HG02678 (cell line): Measurements from ENCODE around the gene TCERG1L.
"Not testable (repeated sequence)": the region's sequence is repeated elsewhere in the genome, so short reads cannot be mapped to it uniquely, and the experiment has no call there.

ENCODE experiments used
- ATAC-seq: cut with Tn5 transposase; IDR thresholded peaks from one replicate; pipeline ENCODE4 v1.9.1; 2021; ENCODE audit warnings: mild to moderate bottlenecking, moderate library complexity; ENCODE audit not compliant: unreplicated experiment

TCERG1L gene, protein sequence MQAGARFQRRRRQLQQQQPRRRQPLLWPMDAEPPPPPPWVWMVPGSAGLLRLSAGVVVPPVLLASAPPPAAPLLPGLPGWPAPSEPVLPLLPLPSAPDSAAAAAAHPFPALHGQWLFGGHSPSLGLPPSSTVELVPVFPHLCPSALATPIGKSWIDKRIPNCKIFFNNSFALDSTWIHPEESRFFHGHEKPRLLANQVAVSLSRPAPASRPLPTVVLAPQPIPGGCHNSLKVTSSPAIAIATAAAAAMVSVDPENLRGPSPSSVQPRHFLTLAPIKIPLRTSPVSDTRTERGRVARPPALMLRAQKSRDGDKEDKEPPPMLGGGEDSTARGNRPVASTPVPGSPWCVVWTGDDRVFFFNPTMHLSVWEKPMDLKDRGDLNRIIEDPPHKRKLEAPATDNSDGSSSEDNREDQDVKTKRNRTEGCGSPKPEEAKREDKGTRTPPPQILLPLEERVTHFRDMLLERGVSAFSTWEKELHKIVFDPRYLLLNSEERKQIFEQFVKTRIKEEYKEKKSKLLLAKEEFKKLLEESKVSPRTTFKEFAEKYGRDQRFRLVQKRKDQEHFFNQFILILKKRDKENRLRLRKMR

DNA sequence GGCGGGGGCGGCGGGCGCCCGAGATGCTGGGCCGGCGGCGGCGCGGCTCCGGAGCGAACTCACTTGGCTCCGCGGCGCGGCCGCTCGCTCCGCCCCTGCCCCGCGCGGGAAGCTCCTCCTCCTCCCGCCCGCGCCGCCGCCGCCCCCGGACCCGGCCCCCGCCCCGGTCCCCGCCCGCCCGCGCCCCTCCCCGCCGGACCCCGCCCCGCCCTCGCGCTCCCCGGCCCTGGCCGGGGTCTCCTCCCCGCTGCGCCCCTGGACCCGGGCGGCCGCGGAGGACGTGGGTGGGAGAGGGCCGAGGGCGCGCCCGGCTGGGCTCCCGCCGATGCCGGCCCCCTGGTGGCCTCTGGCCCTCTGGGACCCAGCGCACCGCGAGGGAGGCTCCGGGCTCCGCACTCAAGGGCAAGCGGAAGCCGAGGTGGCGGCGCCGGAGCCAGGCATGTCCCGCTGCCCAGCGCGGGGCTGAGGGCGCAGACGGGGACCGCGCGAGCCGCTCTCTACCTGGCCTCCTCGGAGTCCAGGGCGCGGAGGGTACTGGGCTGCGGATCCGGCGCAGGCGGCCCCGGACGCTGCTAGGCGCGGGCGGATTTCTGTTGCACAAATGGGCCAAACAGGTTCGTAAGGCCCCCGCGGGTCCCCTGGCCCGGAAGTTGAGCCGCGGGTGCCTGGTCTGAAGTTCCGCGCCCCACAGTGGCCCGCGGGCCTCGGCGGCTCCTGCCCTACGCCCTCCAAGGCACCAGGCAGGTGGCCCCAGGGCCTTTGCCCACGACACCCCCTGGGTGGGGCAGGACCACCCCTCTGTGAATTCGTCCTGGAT, at the start of gene TCERG1L:
Gene TCERG1L (minus strand): TSS at position 61 of the 817 bp plus-strand sequence. CDS start 86 bp downstream, outside the sequence.
- ATAC-seq: no peak

- ATAC-seq: no peak
Observed at GRCh38 chr10:131358741-131359442, 47.4 kb upstream of the TCERG1L start.

- no peak for ATAC-seq
Observed at GRCh38 chr10:131356442-131356841, 44.9 kb upstream of the TCERG1L start.

DNA sequence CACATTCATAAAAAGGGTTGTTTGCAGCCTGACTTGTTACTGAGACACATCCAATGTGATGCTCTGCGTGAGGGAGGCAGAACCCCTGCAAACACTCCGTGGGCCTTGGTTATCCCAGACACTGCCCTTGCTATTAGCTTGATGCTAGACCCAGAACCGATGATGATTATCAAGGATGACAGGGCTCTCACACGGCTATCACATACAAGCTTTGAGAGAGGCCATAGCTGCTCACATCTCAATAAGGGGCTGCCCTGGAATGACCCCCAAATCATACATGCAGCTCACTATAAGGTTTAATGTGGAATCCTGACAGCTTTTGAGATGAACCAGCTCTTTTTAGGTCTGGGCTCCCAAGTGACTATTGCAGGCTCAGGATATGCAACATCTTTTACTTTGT, 44.4 kb upstream of the TCERG1L start:
- ATAC-seq: no peak

DNA sequence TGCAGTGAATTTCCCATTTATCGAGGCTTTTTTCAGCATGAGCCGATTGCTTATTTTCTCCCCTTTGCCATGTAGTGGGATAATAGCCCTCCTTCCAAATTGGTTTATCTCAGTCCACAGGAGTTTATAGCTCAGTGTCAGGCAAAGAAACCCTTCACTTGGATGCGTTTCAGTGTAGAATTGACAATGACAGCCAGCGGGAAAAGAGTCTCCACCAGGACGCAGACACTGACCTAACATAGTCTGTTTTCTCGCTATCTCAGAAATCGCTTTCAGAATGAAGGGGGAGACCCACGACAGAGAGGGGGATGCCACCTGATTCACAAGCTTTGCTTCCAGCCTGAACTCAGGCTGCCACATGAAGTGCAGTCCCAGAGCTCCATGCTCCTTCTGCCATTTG, 43.5 kb upstream of the TCERG1L start:
- ATAC-seq: no peak

GRCh38 chr10:131354380-131354779, 42.9 kb upstream of the TCERG1L start:
- no peak for ATAC-seq

DNA sequence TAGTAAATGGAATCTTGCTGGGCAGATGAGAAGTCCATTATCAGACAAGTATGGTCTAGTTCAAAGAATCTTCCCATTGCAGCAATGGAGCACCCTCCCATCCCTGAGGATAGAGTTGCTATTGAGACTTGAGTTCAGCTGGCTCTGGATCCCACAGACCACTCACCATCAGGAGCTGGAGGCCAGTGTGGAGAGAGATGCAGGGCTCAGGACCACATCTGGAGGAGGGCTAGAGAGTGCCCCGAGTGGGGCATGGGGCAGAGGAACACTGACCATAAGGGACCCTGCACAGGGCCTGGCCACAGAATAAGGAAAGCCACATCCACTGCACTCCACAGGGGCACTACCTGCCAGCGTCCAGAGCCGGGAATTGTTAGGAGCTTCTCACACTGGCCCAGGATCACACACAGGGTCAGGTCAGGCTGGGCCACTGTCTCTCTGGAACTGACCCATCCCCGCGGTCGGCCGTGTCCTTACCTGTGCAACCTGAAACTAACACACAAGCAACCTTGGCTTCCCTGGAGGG, 41.3 kb upstream of the TCERG1L start:
- no peak for ATAC-seq

GRCh38 chr10:131350660-131351059, 39.1 kb upstream of the TCERG1L start:
- ATAC-seq: no peak

- ATAC-seq: no peak
Observed at GRCh38 chr10:131350245-131350644, 38.7 kb upstream of the TCERG1L start.

- no peak for ATAC-seq
Observed at GRCh38 chr10:131346456-131346855, 34.9 kb upstream of the TCERG1L start.

DNA sequence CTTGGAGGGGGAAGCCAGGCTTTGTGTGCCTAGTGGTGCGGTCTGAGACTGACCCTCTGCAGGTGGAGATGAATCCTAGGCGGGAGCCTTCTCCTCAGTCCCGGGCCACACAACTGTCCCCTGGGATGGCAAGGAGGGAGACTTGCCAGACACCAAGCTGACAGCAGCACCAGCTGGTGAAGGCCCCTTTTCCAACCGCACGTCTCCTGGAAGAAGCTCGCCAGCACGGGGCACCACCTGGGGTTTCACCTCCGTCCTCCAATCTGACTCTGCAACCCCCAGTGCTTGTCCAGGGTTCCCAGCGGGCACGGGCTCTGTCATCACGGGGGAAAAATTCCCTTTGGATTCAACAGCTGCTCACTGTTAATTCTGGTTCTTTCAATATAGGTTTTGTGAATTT, 34.2 kb upstream of the TCERG1L start:
- no peak for ATAC-seq

- no peak for ATAC-seq
Observed at GRCh38 chr10:131344747-131345146, 33.2 kb upstream of the TCERG1L start.

DNA sequence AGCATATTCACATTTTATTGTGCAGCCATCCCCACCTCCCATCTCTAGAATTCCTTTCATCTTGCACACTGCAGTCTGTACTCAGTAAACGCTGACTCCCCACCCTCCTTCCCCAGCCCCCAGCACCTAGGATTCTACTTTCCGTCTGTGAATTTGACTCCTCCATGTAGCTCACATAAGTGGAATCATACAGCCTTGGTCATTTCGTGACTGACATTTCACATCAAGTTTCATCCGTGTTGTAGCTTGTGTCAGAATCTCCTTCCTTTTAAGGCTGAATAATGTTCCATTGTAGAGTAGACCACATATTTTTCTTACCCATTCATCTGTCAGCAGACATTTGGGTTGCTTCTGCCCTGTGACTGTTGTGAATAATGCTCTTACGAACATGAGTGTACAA, 26.2 kb upstream of the TCERG1L start:
- no peak for ATAC-seq

DNA sequence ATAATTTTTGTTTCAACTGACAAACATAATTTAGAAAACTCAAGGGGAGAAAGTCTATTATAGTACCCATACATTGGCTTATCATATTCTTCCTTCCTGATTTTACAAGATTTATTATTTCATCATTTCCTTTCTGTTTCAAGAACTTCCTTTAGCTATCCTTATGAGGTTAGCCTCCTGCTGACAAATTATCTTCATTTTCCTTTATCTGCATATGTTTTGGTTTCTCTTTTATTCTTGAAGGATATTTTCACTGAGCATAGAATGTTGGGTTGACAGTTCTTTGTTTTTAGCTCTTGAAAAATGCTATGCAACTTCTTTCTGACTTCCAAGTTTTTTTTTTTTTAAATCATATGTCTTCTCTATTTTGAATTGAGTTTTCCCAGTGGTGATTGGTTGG, 21.3 kb upstream of the TCERG1L start:
- no peak for ATAC-seq

- ATAC-seq: no peak
Observed at GRCh38 chr10:131323880-131324279, 12.4 kb upstream of the TCERG1L start.

DNA sequence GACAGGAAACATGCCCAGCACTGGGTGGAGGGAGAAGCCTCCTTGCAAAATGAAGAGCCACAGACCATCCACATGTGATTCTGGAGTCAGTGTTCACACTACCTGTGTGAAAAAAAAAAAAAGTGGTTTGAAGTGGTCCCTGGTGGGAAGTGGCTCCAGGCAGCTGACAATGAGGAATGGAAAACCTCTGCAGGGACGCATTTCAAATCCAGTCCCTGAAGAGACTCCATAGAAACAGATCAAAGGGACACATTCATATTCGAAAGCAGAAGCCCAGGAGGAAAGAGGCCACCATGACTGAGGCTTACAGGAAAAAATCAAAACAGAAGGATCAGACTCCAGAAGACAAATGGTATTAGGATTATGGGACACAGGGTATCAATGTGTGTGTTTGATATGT, 11.5 kb upstream of the TCERG1L start:
- no peak for ATAC-seq

DNA sequence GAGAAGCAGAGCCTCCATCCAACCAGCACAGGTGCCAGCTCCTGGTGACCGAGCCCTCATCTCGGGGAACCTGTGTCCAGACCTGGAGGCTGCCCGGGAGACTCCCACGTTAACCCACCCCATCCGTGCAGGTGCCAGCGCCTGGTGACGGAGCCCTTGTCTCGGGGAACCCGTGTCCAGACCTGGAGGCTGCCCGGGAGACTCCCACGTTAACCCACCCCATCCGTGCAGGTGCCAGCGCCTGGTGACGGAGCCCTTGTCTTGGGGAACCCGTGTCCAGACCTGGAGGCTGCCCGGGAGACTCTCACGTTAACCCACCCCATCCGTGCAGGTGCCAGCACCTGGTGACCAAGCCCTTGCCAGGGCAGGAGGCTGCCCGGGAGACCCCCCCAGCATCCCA, 11.1 kb upstream of the TCERG1L start:
- ATAC-seq: not testable (repeated sequence)

- ATAC-seq: no peak
Observed at GRCh38 chr10:131320860-131321604, 9.5 kb upstream of the TCERG1L start.

- no peak for ATAC-seq
Observed at GRCh38 chr10:131318814-131319213, 7.3 kb upstream of the TCERG1L start.

DNA sequence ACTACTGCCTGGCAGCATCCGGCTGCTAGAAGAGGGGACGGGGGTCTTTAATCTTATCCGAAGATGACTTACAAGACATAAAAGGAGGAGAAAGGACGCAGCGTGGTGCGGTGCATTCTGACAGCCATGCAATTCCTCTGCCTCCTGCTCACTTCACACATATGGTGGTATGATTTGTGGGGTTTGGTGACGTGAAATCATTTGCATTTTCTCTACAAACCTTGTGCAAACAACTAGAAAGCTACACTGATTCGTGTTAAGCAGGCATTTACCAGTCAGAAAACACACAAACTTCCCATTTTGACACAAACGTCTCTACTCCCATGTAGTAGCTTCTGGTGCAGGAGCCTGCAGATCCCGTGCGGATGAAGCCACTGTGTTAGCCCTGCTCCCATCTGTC, 6.8 kb upstream of the TCERG1L start:
- no peak for ATAC-seq
